HFF-Myc (cell line): ENCODE results near the gene MED10.

Source experiments
- DNase-seq: peaks from one replicate; pipeline ENCODE4 v3.0.0-alpha.2; 2011; ENCODE audit warnings: low read depth; ENCODE audit errors: extremely low read depth
- H3K4me3 ChIP-seq: replicated peaks from 2 replicates; pipeline ENCODE4 v1.5.1; 2011; ENCODE audit warnings: low read depth, mild to moderate bottlenecking, control low read depth, low read length
- CTCF ChIP-seq: IDR thresholded peaks from 2 replicates; pipeline ENCODE4 v1.5.1; 2012; ENCODE audit warnings: mild to moderate bottlenecking, low read depth, low read length, control low read depth; ENCODE audit errors: missing control alignments

The MED10 gene

GRCh38 chr5:6418679-6419276 lies 40.4 kb upstream of the MED10 start:
- no peak overlapping the region for H3K4me3 ChIP-seq
- TF ChIP-seq CTCF = no peak
- DNase-seq = no peak

GRCh38 chr5:6417657-6418056 lies 39.3 kb upstream of the MED10 start:
- no peak for TF ChIP-seq CTCF
- no peak for DNase-seq
- H3K4me3 ChIP-seq = no peak overlapping the region

GRCh38 chr5:6412811-6413210 lies 34.5 kb upstream of the MED10 start:
- DNase-seq = no peak
- no peak overlapping the region for H3K4me3 ChIP-seq
- no peak for TF ChIP-seq CTCF

GRCh38 chr5:6411141-6411540 lies 32.8 kb upstream of the MED10 start:
- no peak for TF ChIP-seq CTCF
- no peak for DNase-seq
- no peak overlapping the region for H3K4me3 ChIP-seq

- DNase-seq = no peak
- no peak for TF ChIP-seq CTCF
- H3K4me3 ChIP-seq = no peak overlapping the region
Observed at GRCh38 chr5:6410421-6410820, 32.1 kb upstream of the MED10 start.

GRCh38 chr5:6408627-6409446 lies 30.5 kb upstream of the MED10 start:
- no peak for DNase-seq
- TF ChIP-seq CTCF = no peak
- no peak overlapping the region for H3K4me3 ChIP-seq

- TF ChIP-seq CTCF = no peak
- H3K4me3 ChIP-seq = no peak overlapping the region
- DNase-seq = no peak
Observed at GRCh38 chr5:6408260-6408596, 29.9 kb upstream of the MED10 start.
